Measurements from ENCODE around the gene PCNX2.

Gene PCNX2

DNA sequence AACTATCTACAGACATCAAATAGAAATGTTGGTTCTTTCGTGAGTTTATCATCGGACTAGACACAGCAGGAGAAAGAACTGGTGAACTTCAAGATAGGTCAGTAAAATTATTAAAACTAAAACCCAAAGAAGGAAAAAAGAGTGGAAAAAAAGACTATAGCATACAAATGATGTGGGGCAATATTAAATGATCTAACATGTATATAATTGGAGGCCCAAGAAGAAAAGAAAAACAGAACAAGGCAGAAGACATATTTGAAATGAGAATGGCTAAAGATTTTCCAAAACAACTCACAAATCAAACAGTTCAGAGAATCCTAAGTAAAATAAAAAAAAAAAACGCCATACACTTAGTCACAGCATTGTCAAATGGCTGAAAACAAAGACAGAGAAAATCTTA is 101.8 kb downstream of the PCNX2 start:
- CTCF ChIA-PET: no interaction called here
- H3K4me3 ChIP-seq (ENCODE audit: low read depth, low read length): no peak overlapping the region
- no peak for DNase-seq (ENCODE audit: low read depth, low spot score)
- TF ChIP-seq, protein P1, sequence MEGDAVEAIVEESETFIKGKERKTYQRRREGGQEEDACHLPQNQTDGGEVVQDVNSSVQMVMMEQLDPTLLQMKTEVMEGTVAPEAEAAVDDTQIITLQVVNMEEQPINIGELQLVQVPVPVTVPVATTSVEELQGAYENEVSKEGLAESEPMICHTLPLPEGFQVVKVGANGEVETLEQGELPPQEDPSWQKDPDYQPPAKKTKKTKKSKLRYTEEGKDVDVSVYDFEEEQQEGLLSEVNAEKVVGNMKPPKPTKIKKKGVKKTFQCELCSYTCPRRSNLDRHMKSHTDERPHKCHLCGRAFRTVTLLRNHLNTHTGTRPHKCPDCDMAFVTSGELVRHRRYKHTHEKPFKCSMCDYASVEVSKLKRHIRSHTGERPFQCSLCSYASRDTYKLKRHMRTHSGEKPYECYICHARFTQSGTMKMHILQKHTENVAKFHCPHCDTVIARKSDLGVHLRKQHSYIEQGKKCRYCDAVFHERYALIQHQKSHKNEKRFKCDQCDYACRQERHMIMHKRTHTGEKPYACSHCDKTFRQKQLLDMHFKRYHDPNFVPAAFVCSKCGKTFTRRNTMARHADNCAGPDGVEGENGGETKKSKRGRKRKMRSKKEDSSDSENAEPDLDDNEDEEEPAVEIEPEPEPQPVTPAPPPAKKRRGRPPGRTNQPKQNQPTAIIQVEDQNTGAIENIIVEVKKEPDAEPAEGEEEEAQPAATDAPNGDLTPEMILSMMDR (IDR thresholded peaks at IDR 0.05; ENCODE audit: insufficient read depth, low read length, missing control alignments): no peak
- POLR2A ChIA-PET: no interaction called here

DNA sequence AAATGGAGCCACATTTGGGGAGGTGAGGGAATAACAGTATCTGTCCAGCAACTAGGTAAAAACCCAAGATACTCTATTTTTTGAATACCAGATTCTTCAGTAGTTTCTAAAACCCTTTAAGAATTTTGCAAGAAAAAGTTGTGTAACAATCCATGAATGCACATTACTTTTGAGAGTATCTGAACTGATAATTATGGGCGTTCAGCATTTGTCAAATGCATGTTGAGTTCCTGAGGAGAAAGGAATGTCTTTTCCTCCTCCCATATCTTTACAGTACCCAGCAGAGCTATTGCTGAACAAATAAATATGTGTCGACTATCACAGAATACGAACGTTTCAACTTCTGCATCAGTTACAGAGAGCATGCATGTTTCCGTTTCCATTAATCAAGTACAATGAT is 104.5 kb downstream of the PCNX2 start:
- no peak for DNase-seq (ENCODE audit: low read depth, low spot score)
- TF ChIP-seq, protein P1 (IDR thresholded peaks at IDR 0.05; ENCODE audit: insufficient read depth, low read length, missing control alignments): no peak
- no peak overlapping the region for H3K4me3 ChIP-seq (ENCODE audit: low read depth, low read length)
- ChIA-PET POLR2A (no interaction called here), CTCF (no interaction called here)

DNA sequence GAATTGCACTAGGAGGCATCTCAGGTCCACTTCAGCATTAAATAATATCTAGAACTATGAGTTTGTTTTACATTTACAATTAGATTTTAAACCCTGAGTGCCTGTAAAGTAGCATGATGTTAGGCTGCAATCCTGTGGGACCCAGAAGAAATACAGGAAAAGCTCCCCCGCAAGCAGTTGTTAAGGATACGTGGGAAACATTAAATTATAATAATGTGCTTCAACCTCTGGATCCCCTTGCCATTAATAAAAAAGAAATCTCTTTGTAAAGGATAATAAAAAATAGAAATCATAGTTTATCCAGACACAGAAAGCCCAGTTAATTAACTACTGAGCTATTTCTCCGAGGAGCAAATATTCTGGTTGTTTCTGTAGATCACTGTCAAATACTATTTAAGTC is 106.0 kb downstream of the PCNX2 start:
- ChIA-PET POLR2A (no interaction called here), CTCF (interaction anchor here (1.0 kb wide), 1 partner anchor 16 kb away, joined by 3 read pairs; no protein-coding TSS in a partner anchor)
- H3K4me3 ChIP-seq (ENCODE audit: low read depth, low read length): no peak overlapping the region
- TF ChIP-seq, protein P1 (IDR thresholded peaks at IDR 0.05; ENCODE audit: insufficient read depth, low read length, missing control alignments): no peak
- DNase-seq (ENCODE audit: low read depth, low spot score): no peak

DNA sequence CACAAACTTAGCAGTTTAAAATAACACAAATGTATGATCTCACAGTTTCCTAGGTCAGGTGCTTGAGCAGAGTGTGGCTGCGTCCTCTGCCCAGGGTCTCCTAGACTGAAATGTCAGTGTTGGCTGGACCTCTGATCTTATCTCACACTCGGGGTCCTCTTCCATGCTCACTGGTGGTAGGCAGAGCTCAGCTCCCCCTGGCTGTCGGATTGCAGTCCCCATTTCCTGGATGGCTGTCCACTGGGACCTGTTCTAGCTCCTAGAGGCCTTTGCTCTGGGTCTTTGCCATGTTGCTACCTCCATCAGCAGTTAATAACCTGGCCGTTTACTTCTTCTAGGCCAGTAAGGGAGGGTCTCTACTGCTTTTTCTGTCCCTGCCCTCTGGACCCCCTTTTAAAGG is 107.5 kb downstream of the PCNX2 start:
- ChIA-PET CTCF (no interaction called here), POLR2A (no interaction called here)
- TF ChIP-seq, protein P1 (IDR thresholded peaks at IDR 0.05; ENCODE audit: insufficient read depth, low read length, missing control alignments): no peak
- DNase-seq (ENCODE audit: low read depth, low spot score): no peak
- no peak overlapping the region for H3K4me3 ChIP-seq (ENCODE audit: low read depth, low read length)

DNA sequence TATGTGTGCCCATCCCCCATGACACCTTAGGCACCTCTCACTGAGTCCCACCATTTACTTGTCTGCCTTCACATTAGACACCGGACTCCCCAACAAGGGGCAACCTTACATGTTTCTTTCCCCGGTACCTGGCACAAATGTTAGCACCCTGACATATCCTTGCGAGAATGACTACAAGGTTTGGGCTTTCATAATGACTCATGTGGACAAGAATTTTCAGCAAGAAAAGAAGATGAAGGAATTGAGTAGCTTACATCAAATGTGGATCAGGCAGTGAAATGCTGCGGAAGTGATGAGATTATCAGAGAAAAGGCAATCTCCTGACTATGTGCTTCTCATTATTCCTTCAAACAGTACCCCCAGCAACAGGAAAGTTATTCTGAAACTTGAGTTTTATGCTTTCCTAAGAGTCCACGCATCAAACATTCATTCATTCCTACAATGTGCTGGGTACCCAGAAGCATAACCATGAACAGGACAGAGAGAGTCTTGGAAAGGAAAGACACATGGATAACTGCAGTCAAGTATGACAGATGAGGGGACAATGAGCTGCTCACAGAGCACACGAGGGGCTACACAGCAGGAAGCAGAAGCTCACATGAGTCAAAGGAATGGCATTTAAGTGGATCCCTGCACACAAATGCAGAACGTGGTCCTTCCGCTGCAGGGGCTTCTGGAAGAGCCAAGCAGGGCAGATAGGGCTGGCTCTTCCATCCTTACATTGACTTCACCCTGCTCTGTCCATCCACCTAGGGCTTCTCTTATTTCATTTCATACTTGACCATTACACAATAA is 112.1 kb downstream of the PCNX2 start:
- DNase-seq (ENCODE audit: low read depth, low spot score): no peak
- CTCF ChIA-PET: no interaction called here
- H3K4me3 ChIP-seq (ENCODE audit: low read depth, low read length): no peak overlapping the region
- TF ChIP-seq, protein P1 (IDR thresholded peaks at IDR 0.05; ENCODE audit: insufficient read depth, low read length, missing control alignments): no peak
- POLR2A ChIA-PET: no interaction called here

DNA sequence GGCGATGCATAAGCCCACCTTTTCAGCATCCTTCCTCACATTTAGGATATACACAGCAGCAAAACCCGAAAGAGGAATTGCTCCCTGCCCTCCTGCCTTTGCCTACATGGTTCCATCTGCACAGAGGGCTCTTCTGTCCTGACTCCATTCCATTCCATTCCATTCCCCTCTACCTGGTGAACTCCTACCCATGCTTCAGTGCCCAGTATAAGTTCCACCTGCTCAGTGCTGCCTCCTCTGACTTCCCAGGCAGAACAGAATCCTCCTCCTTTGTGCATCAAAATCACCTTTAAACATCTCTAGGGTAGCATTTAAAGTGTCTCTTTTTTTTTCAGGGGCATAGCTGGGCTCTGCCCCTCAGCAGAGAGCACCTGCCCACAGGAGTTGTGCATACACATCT is 112.9 kb downstream of the PCNX2 start:
- DNase-seq (ENCODE audit: low read depth, low spot score): no peak
- H3K4me3 ChIP-seq (ENCODE audit: low read depth, low read length): no peak overlapping the region
- CTCF ChIA-PET: no interaction called here
- POLR2A ChIA-PET: no interaction called here
- TF ChIP-seq, protein P1 (IDR thresholded peaks at IDR 0.05; ENCODE audit: insufficient read depth, low read length, missing control alignments): no peak

Data from AG04449 (cell line).